T-helper 22 cell (primary cell): Measurements from ENCODE around the gene CCDC159.
"Not testable (repeated sequence)": the region's sequence is repeated elsewhere in the genome, so short reads cannot be mapped to it uniquely, and the experiment has no call there.

Source experiments
- DNase-seq: peaks from one replicate; pipeline ENCODE4 v3.0.0-alpha.2; 2020; ENCODE audit warnings: low read depth

The CCDC159 gene

GRCh38 chr19:11338569-11339253 is 7.6 kb upstream of the CCDC159 start:
- DNase-seq, result no peak

- peak; percentile 58 for DNase-seq
Measured at GRCh38 chr19:11339254-11340098, 6.8 kb upstream of the CCDC159 start, which contains the start of gene RAB3D. TSS of gene RAB3D (minus strand) at chr19:11339657. CDS start at chr19:11337399, 2,258 bp downstream.

- DNase-seq, result not testable (repeated sequence)
Measured at GRCh38 chr19:11340099-11340467, 6.2 kb upstream of the CCDC159 start.

GRCh38 chr19:11342429-11342828 is 3.9 kb upstream of the CCDC159 start:
- no peak for DNase-seq

- no peak for DNase-seq
Measured at GRCh38 chr19:11345122-11345803, 1.1 kb upstream of the CCDC159 start.

- DNase-seq, result no peak
Measured at GRCh38 chr19:11347546-11348039, 1.3 kb downstream of the CCDC159 start.

GRCh38 chr19:11349171-11349570 is 2.9 kb downstream of the CCDC159 start:
- DNase-seq, result no peak

- not testable (repeated sequence) for DNase-seq
Measured at GRCh38 chr19:11354102-11354501, 7.8 kb downstream of the CCDC159 start.

GRCh38 chr19:11355160-11356073 is 9.1 kb downstream of the CCDC159 start, which contains the start of gene PLPPR2:
TSS of gene PLPPR2 (plus strand) at chr19:11355432. CDS start at chr19:11357674, 2,242 bp downstream.
- DNase-seq, result peak; percentile 72

- no peak for DNase-seq
Measured at GRCh38 chr19:11356074-11356397, 9.7 kb downstream of the CCDC159 start.

GRCh38 chr19:11356676-11357550 is 10.6 kb downstream of the CCDC159 start:
- no peak for DNase-seq

GRCh38 chr19:11359421-11359820 is 13.1 kb downstream of the CCDC159 start:
- no peak for DNase-seq

GRCh38 chr19:11361037-11361770 is 14.9 kb downstream of the CCDC159 start:
- DNase-seq, result no peak

- no peak for DNase-seq
Measured at GRCh38 chr19:11361771-11362731, 15.7 kb downstream of the CCDC159 start.

- no peak for DNase-seq
Measured at GRCh38 chr19:11363881-11364280, 17.6 kb downstream of the CCDC159 start.

GRCh38 chr19:11364296-11364904 is 18.1 kb downstream of the CCDC159 start:
- no peak for DNase-seq

- no peak for DNase-seq
Measured at GRCh38 chr19:11364935-11365334, 18.6 kb downstream of the CCDC159 start.

- DNase-seq, result no peak
Measured at GRCh38 chr19:11365557-11366117, 19.3 kb downstream of the CCDC159 start.
